ENCODE data around the gene ESRRG. TPM values are rescaled to one million over a fixed set of nuclear protein-coding genes. Genes with fewer than 3 reads are reported as not detected.

ESRRG gene
- total and polyA plus RNA-seq, 2 of the 8 experiments (the other 6 are each of a cell fraction or from before 2014, with no cell fraction given), result 0.59 to 1.4 TPM

DNA sequence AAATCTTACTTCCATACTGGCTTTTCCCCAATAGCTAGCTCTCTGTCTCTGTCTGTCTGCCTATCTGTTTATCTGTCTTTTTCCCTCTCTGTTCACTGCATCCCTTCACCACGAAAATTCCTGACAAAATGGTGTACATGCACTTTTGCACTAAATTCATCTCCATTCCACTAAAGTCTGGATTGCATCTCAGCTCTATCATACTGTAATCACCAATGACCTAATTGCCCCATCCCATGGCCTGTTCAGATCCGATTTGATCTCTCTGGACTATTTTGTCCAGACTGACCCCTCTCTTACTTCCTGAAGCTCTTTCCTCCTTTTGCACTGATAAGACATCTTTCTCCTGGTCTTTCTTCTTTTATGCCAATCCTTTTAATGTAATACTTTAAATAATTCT lies 187.5 kb downstream of the ESRRG start (continued):
- TF ChIP-seq, protein P1, sequence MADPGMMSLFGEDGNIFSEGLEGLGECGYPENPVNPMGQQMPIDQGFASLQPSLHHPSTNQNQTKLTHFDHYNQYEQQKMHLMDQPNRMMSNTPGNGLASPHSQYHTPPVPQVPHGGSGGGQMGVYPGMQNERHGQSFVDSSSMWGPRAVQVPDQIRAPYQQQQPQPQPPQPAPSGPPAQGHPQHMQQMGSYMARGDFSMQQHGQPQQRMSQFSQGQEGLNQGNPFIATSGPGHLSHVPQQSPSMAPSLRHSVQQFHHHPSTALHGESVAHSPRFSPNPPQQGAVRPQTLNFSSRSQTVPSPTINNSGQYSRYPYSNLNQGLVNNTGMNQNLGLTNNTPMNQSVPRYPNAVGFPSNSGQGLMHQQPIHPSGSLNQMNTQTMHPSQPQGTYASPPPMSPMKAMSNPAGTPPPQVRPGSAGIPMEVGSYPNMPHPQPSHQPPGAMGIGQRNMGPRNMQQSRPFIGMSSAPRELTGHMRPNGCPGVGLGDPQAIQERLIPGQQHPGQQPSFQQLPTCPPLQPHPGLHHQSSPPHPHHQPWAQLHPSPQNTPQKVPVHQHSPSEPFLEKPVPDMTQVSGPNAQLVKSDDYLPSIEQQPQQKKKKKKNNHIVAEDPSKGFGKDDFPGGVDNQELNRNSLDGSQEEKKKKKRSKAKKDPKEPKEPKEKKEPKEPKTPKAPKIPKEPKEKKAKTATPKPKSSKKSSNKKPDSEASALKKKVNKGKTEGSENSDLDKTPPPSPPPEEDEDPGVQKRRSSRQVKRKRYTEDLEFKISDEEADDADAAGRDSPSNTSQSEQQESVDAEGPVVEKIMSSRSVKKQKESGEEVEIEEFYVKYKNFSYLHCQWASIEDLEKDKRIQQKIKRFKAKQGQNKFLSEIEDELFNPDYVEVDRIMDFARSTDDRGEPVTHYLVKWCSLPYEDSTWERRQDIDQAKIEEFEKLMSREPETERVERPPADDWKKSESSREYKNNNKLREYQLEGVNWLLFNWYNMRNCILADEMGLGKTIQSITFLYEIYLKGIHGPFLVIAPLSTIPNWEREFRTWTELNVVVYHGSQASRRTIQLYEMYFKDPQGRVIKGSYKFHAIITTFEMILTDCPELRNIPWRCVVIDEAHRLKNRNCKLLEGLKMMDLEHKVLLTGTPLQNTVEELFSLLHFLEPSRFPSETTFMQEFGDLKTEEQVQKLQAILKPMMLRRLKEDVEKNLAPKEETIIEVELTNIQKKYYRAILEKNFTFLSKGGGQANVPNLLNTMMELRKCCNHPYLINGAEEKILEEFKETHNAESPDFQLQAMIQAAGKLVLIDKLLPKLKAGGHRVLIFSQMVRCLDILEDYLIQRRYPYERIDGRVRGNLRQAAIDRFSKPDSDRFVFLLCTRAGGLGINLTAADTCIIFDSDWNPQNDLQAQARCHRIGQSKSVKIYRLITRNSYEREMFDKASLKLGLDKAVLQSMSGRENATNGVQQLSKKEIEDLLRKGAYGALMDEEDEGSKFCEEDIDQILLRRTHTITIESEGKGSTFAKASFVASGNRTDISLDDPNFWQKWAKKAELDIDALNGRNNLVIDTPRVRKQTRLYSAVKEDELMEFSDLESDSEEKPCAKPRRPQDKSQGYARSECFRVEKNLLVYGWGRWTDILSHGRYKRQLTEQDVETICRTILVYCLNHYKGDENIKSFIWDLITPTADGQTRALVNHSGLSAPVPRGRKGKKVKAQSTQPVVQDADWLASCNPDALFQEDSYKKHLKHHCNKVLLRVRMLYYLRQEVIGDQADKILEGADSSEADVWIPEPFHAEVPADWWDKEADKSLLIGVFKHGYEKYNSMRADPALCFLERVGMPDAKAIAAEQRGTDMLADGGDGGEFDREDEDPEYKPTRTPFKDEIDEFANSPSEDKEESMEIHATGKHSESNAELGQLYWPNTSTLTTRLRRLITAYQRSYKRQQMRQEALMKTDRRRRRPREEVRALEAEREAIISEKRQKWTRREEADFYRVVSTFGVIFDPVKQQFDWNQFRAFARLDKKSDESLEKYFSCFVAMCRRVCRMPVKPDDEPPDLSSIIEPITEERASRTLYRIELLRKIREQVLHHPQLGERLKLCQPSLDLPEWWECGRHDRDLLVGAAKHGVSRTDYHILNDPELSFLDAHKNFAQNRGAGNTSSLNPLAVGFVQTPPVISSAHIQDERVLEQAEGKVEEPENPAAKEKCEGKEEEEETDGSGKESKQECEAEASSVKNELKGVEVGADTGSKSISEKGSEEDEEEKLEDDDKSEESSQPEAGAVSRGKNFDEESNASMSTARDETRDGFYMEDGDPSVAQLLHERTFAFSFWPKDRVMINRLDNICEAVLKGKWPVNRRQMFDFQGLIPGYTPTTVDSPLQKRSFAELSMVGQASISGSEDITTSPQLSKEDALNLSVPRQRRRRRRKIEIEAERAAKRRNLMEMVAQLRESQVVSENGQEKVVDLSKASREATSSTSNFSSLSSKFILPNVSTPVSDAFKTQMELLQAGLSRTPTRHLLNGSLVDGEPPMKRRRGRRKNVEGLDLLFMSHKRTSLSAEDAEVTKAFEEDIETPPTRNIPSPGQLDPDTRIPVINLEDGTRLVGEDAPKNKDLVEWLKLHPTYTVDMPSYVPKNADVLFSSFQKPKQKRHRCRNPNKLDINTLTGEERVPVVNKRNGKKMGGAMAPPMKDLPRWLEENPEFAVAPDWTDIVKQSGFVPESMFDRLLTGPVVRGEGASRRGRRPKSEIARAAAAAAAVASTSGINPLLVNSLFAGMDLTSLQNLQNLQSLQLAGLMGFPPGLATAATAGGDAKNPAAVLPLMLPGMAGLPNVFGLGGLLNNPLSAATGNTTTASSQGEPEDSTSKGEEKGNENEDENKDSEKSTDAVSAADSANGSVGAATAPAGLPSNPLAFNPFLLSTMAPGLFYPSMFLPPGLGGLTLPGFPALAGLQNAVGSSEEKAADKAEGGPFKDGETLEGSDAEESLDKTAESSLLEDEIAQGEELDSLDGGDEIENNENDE (IDR thresholded peaks at IDR 0.05; ENCODE audit: insufficient replicate concordance, low read length), result no peak

All from H1 (cell line).